Chondrocyte (in vitro differentiated cells): ENCODE measurements around the gene CABP4. TPM values are rescaled to one million over a fixed set of nuclear protein-coding genes. Genes with fewer than 3 reads are reported as not detected.

Source experiments
- DNase-seq: peaks from one replicate; pipeline ENCODE4 v3.0.0; 2021; ENCODE audit warnings: mixed read lengths, low spot score
- H3K27ac Mint-ChIP-seq: one replicate; pipeline ENCODE4 v1.8.0; 2021; ENCODE audit warnings: mild to moderate bottlenecking, moderate library complexity, mixed read lengths; ENCODE audit not compliant: unreplicated experiment
- H3K27me3 Mint-ChIP-seq: 2 replicates; pipeline ENCODE4 v1.8.0; 2021; ENCODE audit warnings: low read depth, mixed read lengths
- H3K36me3 Mint-ChIP-seq: 2 replicates; pipeline ENCODE4 v1.8.0; 2021; ENCODE audit warnings: low read depth, mixed read lengths
- H3K4me1 Mint-ChIP-seq: 2 replicates; pipeline ENCODE4 v1.8.0; 2021; ENCODE audit warnings: low read depth, mild to moderate bottlenecking, mixed read lengths
- H3K4me3 Mint-ChIP-seq: one replicate; pipeline ENCODE4 v1.8.0; 2021; ENCODE audit warnings: mild to moderate bottlenecking, moderate library complexity, mixed read lengths; ENCODE audit not compliant: unreplicated experiment
- H3K9me3 Mint-ChIP-seq: 2 replicates; pipeline ENCODE4 v1.8.0; 2021; ENCODE audit warnings: low read depth, mixed read lengths
- total RNA-seq: library from RNA; stranded (reverse); gene quantifications from 3 replicates; pipeline ENCODE4 v1.2.1, GENCODE V29; 2021
- TF ChIP-seq, protein P1 (sequence below): fragments of 200-600 bp; sonication (generic); IDR thresholded peaks from 2 replicates; pipeline ENCODE4 v1.5.0; 2021; ENCODE audit warnings: antibody characterized with exemption, mild to moderate bottlenecking, moderate library complexity

Gene CABP4
- total RNA-seq, 1 donor from 2014 or later, result not detected

DNA sequence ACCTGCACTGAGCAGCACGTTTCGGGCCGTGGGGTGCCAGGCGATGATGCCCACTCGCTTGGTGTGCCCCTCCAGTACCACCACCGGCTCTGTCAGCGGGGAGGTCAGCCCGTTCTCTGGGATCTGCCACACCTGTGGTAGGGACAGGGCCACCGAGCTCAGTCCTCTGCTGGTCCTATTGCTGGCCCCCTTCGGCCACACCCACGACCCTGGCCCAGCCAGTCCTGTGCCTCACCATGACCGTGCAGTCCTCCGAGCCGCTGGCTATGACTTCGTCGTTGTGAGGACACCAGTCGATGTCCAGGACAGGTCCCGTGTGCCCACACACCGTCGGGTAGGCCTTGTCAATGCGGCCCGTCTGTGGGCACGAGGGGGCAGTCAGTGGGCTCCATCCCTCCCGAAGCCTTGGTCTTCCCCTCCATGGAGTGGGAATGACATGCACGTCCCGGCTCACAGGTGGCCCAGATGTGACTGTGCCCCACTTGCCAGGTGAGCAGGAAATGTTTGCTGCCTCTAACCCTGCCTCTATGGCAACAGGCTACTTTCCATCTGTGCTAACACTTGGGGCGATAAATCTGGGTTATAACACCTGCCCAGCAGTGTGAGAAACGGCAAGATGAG, 13.3 kb upstream of the CABP4 start:
- H3K36me3 Mint-ChIP-seq, result no peaks in the 10 kb centered on the region
- peak overlapping the region; percentile 90 for H3K4me3 Mint-ChIP-seq
- no peaks in the 10 kb centered on the region for H3K27me3 Mint-ChIP-seq
- DNase-seq, result peak; percentile 91
- TF ChIP-seq, protein P1, sequence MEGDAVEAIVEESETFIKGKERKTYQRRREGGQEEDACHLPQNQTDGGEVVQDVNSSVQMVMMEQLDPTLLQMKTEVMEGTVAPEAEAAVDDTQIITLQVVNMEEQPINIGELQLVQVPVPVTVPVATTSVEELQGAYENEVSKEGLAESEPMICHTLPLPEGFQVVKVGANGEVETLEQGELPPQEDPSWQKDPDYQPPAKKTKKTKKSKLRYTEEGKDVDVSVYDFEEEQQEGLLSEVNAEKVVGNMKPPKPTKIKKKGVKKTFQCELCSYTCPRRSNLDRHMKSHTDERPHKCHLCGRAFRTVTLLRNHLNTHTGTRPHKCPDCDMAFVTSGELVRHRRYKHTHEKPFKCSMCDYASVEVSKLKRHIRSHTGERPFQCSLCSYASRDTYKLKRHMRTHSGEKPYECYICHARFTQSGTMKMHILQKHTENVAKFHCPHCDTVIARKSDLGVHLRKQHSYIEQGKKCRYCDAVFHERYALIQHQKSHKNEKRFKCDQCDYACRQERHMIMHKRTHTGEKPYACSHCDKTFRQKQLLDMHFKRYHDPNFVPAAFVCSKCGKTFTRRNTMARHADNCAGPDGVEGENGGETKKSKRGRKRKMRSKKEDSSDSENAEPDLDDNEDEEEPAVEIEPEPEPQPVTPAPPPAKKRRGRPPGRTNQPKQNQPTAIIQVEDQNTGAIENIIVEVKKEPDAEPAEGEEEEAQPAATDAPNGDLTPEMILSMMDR, result no peak
- peak overlapping the region; percentile 81 for H3K27ac Mint-ChIP-seq
- H3K9me3 Mint-ChIP-seq, result no peaks in the 10 kb centered on the region
- peaks cover 23% of the 10 kb centered on the region for H3K4me1 Mint-ChIP-seq

DNA sequence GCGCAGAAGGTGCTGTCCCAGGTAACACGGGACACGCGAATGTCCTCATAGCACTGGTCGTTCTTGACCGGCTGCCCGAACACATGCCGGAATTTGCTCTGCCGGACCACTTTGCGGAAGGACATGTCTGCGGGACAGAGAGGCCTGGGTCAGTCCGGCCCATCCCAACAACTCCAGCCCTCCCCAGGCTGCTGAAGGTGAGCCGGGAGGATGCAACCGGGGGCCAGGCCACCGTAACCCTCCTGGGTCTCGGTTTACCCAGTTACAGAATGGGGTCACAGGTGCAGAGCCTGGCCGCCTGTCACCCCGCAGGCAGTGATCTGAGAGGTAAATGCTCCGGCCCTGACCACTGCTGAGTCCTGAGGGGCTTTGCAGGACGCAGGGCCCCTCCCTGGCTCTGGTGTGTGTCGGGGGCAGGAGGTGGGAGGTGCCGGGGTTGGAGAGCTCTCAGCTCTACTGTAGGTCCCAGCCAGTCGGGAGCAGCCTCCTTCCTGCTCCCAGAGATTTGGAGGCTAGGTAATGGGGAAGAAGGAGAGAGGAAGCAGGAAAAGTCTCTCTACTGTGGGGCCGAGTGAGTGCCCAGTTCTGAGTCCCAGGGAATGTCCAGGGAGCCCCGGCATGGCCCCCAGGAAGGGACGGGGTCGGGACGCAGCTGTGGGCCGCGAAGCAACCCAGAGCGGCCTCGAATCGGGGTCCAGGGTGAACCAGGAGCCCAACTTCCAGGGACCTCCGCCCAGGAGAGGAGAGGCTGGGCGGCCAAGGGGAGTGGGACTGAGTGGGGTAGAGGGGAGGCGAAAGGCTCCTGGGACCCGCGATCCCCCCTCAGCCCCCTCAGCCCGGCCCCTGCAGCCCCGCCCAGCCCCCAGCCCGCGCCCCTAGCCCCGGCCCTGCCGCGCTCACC, 12.4 kb upstream of the CABP4 start:
- Mint-ChIP-seq H3K4me1 (peaks cover 23% of the 10 kb centered on the region), H3K27me3 (no peaks in the 10 kb centered on the region), H3K9me3 (no peaks in the 10 kb centered on the region), H3K36me3 (no peaks in the 10 kb centered on the region), H3K27ac (peak overlapping the region; percentile 81), H3K4me3 (peak overlapping the region; percentile 90)
- peak; percentile 76 for DNase-seq
- TF ChIP-seq, protein P1, result no peak

DNA sequence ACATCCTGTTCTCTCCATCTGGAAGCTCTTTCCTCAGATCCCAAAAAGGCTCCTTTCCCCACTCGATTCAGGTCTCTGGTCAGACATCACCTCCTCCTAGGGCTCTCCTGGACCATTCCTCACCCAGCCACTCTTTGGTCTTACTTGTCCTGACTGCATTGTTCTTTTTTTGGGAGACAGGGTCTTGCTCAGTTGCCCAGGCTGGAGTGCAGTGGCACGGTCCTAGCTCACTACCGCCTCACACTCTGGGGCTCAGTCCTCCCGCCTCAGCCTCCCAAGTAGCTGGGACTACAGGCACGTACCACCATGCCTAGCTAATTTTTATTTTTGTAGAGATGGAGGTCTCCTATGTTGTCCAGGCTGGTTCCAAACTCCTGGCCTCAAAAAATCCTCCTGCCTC, 9.6 kb upstream of the CABP4 start:
- DNase-seq, result no peak
- no peaks in the 10 kb centered on the region for H3K27me3 Mint-ChIP-seq

DNA sequence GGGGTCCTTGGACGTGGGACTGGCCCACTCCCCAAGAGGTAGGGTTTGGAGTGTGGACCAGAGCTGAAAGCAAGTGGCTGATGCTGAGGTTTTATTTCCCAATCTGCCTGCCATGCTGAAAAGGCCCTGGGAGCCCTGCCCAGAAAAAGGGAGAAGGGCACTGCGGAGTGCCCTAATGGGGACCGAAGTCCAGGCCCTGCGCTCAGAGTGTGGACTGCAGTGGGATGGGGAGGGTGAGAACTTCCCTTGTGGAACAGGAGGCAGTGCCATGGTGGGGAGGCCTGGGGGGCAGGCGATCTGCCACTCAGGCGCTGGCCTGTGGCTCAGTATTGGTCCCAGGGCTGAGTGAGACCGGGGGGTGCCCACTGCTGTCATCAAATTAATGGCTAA, 6.9 kb upstream of the CABP4 start:
- no peaks in the 10 kb centered on the region for H3K4me1 Mint-ChIP-seq
- TF ChIP-seq, protein P1, result no peak
- no peak for DNase-seq
- H3K27me3 Mint-ChIP-seq, result no peaks in the 10 kb centered on the region
- H3K4me3 Mint-ChIP-seq, result no peak overlapping the region
- H3K9me3 Mint-ChIP-seq, result no peaks in the 10 kb centered on the region
- H3K36me3 Mint-ChIP-seq, result no peaks in the 10 kb centered on the region
- no peak overlapping the region for H3K27ac Mint-ChIP-seq

More for the DNA sequence above, 9.6 kb upstream of the CABP4 start:
- Mint-ChIP-seq H3K36me3 (no peaks in the 10 kb centered on the region), H3K4me3 (peak overlapping the region; percentile 32), H3K9me3 (no peaks in the 10 kb centered on the region), H3K4me1 (peaks cover 14% of the 10 kb centered on the region), H3K27ac (no peak overlapping the region)
- TF ChIP-seq, protein P1, result no peak

DNA sequence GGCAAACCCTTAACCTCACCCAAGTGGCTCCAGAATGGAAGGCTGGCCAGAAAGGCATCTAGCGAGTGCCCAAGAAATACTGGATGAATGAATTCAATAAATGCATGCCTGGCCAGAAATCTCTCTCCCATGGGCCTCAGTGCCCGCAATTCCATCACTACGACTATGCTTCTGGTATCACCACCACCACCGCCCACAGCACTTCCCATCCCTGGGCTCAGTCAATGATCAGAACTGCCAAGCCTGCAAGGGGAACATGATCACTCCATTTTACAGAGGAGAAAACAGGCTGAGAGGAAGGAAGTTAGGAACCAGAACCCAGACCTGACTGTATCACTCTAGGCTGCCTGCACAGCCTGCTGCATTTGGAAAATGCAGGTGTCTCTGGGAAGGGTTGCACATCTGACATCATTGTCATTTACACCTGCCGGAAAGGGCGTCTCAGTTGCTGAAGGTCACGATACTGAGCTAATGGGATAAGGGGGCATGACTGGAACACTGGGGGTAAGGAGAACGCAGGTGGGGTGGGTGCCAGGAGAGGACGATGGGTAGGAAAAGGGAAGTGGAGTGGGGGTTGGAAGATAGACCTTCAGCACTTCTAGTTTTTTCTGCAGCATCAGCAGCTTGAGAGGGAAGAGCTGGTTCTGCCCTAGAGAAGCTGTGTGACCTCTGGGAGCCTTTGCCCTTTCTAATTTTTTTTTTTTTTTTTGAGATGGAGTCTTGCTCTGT, 5.9 kb upstream of the CABP4 start:
- H3K27me3 Mint-ChIP-seq, result no peaks in the 10 kb centered on the region
- no peak overlapping the region for H3K27ac Mint-ChIP-seq
- TF ChIP-seq, protein P1, result no peak
- no peaks in the 10 kb centered on the region for H3K9me3 Mint-ChIP-seq
- no peaks in the 10 kb centered on the region for H3K4me1 Mint-ChIP-seq
- no peaks in the 10 kb centered on the region for H3K36me3 Mint-ChIP-seq
- no peak for DNase-seq
- H3K4me3 Mint-ChIP-seq, result no peak overlapping the region
